ENCODE data around the gene TAPT1.
"Not testable (repeated sequence)": the region's sequence is repeated elsewhere in the genome, so short reads cannot be mapped to it uniquely, and the experiment has no call there.

TAPT1 gene

GRCh38 chr4:16202598-16202997 is 23.7 kb downstream of the TAPT1 start:
- no peak overlapping the region for H3K4me3 ChIP-seq (ENCODE audit: low read length)

DNA sequence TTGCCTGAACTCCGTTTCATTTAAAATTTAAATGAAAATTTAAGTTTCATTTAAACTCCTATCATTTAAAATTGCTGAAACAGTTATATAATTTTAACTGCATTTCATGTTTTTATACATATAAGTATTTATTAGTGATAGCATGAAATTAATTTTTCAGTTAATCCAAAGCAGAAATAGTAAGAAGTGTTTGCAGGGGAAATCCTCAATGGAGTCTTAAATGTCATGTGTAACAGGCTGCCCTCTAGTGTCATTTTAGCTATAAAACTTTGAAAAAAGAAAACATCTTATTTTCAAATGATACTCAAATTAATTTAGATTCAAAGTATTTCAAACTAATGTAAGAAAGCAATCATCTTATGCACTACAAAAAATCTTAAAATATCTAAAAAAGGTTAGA is 27.2 kb downstream of the TAPT1 start:
- H3K4me3 ChIP-seq (ENCODE audit: low read length), result no peak overlapping the region
- TF ChIP-seq, protein P1, sequence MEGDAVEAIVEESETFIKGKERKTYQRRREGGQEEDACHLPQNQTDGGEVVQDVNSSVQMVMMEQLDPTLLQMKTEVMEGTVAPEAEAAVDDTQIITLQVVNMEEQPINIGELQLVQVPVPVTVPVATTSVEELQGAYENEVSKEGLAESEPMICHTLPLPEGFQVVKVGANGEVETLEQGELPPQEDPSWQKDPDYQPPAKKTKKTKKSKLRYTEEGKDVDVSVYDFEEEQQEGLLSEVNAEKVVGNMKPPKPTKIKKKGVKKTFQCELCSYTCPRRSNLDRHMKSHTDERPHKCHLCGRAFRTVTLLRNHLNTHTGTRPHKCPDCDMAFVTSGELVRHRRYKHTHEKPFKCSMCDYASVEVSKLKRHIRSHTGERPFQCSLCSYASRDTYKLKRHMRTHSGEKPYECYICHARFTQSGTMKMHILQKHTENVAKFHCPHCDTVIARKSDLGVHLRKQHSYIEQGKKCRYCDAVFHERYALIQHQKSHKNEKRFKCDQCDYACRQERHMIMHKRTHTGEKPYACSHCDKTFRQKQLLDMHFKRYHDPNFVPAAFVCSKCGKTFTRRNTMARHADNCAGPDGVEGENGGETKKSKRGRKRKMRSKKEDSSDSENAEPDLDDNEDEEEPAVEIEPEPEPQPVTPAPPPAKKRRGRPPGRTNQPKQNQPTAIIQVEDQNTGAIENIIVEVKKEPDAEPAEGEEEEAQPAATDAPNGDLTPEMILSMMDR (conservative IDR thresholded peaks at IDR 0.05; ENCODE audit: low read depth, low read length), result peak; percentile 48
- DNase-seq (ENCODE audit: low read depth), result no peak

More at GRCh38 chr4:16202598-16202997, 23.7 kb downstream of the TAPT1 start:
- TF ChIP-seq, protein P1 (conservative IDR thresholded peaks at IDR 0.05; ENCODE audit: low read depth, low read length), result no peak
- no peak for DNase-seq (ENCODE audit: low read depth)

GRCh38 chr4:16197876-16198665 is 28.2 kb downstream of the TAPT1 start:
- DNase-seq (ENCODE audit: low read depth), result no peak
- no peak overlapping the region for H3K4me3 ChIP-seq (ENCODE audit: low read length)
- TF ChIP-seq, protein P1 (conservative IDR thresholded peaks at IDR 0.05; ENCODE audit: low read depth, low read length), result no peak

DNA sequence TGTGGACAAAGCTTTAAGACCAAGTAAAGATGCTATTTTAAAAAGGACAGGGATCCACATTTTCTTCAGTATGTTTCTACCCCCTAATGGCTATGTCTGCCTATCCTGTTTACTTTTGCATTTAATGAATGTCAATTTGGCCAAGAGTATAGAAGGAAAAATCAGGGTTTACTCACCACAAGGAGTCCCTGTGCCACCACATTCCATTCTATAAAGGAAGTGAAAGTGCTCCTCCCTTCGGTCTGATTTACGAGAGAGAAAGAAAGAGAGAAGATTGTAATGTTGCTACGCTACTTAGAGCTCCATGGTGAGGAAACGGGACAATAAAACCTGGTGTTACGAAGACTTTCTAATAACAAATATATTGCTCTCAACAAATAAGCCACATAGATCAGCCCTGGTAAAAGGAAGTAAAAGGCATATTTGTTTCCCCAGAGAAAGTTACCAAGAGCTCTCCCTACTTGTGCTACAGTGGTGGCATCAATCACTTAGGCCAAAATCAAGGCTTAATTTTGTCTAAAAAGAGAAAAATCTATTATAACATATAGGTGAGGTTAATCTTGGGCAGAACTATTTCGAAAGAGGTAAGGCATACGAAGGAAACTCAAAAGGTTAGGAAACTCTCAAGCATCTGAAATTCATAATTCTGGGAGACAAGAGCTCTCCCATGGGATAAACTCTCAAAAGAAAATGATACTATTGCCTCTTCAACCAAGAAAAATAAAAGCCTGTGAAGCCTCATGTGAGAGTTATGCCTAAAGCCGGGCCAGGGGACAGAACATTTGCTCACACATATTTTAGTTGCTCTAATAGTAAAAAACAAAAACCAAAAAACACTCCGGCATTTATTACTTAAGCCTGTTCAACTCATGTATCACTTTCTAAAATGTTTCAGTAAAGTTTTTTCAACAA is 29.5 kb downstream of the TAPT1 start:
- H3K4me3 ChIP-seq (ENCODE audit: low read length), result no peak overlapping the region
- no peak for DNase-seq (ENCODE audit: low read depth)
- TF ChIP-seq, protein P1 (conservative IDR thresholded peaks at IDR 0.05; ENCODE audit: low read depth, low read length), result peak; percentile 50

DNA sequence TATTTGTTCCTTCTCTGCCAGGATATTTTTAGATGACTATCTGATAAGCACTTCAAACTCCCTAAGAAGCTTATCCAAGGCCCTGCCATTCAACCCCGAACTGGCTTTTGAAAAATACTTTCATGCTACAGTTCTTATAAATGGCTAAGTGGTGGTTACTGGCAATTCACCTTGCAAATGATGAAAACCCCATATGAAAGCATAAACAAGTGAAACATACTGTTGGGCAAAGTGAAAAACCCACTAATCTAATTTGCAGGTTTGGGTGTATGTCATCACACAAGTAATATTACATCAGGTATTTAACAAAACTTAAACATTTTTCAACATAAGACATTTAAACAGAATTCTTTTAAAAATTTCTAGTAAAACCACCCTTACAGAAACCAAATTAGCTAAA is 31.1 kb downstream of the TAPT1 start:
- no peak overlapping the region for H3K4me3 ChIP-seq (ENCODE audit: low read length)
- TF ChIP-seq, protein P1 (conservative IDR thresholded peaks at IDR 0.05; ENCODE audit: low read depth, low read length), result no peak
- DNase-seq (ENCODE audit: low read depth), result no peak

DNA sequence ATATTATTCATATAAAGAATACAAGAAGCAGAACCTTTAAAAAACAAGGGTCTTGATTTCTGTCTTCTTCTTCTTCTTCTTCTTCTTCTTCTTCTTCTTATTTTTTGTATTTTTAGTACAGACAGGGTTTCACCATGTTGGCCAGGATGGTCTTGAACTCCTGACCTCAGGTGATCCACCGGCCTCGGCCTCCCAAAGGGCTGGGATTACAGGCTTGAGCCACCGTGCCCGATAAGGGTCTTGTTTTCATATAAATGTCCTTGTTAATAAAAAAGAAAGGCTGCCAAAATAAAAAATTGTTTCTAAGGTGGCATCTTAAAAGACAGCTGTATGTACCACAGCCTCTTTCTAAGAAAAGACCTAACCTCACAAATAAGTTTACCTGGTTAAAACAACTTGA is 31.5 kb downstream of the TAPT1 start:
- H3K4me3 ChIP-seq (ENCODE audit: low read length); DNase-seq (ENCODE audit: low read depth): not testable (repeated sequence)

DNA sequence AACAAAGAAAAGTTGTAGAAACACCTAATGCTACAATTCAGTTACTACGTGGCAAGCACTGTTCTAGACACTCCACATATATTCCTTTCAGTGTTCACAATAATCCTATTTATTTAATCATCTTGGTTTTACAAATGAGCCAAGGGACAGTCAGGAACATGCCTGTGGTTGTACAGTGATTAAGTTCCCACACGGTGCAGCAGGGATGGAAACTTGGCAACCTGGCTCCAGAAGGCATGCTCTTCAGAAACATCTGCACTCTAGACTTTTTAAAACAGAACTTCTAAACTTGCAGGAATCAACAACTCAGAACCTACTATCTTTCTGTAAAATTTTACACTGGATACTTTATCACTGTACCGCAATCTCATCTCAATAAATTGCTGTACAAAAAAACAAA is 32.1 kb downstream of the TAPT1 start:
- DNase-seq (ENCODE audit: low read depth), result no peak
- no peak overlapping the region for H3K4me3 ChIP-seq (ENCODE audit: low read length)
- TF ChIP-seq, protein P1 (conservative IDR thresholded peaks at IDR 0.05; ENCODE audit: low read depth, low read length), result no peak

Data from retinal pigment epithelial cell (primary cell).